AG08395 (cell line): ENCODE measurements around the gene CST1.
"Not testable (repeated sequence)": the region's sequence is repeated elsewhere in the genome, so short reads cannot be mapped to it uniquely, and the experiment has no call there.

ENCODE experiments used
- DNase-seq: peaks from one replicate; pipeline ENCODE4 v3.0.0; 2012; ENCODE audit warnings: mixed read lengths, low spot score

Gene CST1

DNA sequence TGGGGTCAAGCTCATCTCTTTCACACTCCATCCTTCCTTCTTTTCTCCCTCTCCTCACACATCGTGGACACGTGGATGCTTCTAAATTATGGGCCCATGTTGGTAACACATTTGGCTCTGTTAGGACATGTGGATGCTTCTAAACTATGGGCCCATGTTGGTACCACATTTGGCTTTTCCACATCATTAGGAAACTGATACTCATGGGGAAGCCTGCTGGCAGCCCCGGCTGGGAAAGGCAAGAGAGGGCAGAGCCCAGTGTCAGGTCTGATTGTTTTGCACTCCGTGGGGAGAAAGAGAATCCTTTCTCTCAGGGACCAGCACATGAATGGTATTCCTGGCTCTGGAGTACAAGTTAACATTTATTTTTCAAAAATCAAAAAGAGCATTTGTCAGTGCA is 4.0 kb upstream of the CST1 start:
- no peak for DNase-seq

DNA sequence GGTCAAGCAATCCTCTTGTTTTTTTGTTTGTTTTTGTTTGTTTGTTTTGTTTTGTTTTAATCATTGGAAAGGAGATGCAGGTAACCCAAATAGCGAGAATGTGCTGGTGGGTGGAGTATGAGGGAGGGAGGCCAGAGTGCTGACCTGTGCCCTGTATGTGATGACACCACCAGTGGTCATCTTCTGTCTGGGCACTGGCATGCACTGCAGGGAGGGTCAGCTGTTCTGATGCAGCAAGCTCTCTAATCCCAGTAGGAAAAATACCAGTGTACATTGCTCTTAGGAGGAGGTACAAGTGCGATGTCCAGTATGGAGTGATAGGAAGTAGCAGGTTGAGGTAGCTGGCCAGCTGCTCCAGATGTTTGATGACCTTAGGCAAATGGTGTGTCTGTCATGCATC is 2.9 kb upstream of the CST1 start:
- no peak for DNase-seq

DNA sequence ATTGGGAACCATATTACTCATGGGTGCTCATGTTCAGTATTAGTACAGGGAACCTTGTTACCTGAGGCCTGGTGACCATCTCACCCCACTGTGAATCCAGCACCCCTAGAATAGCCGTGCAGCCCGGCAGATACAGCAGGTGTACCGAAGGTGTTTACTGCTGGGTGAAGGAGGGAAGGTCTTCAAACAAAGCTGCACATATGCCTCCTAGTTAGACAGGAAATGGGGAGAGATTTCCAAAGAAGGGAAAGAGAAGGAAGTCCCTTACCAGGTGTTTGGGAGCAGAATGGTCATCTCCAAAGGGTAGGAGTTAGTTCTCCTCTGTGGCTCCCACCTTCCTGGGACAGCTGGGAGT is 2.4 kb upstream of the CST1 start:
- DNase-seq, result no peak

DNA sequence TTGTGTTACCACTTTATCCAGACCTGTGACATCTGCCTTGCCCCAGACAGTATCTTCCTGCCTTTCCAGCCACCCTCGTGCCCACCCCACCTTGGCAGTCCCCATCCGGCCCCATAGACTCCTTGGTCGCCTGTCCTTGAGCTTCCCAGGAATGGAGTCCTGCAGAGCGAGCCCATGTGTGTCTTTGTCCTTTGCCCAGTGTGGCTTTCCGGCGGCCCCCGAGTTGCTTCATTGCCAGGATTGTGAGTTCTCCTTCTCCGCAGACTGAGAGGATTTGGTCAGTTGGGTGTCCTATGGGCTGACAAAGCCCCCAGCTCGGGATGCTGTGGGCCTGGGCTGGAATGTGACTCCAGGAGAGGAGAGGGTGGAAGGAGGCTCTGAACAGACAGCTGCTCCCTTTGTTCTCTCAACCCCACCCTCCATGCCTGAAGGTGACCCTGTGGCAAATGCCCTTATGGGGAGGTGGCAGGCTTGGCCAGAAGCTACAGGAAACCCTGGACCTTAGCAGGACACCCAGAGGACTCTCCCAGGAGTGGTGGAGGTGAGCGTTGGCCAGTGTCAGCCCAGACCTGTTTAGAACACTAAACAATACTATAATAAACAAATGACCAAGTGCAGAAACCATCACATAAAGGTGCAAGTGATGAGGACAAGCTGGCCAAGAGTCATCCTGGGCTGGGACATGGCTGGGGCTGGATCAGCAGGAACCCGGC is 1.9 kb upstream of the CST1 start:
- no peak for DNase-seq

DNA sequence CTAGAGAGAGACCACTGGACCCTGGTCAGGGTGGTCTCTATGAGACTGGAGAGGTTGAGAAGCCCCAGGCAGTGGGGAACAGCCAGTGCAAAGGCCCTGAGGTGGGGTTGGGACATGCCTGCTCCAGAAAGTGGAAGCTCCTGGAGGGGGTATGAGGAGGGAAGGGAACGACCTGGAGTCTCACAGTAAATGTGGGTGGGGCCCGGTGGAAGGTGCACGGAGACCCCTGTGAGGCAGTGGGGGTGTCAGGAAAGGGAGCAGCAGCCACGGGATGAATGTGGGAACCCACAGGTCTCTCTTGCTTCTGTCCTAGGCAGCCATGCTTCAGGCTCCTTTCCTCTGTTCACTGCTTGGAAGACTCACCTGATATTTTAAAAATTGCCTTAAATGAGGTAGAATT is 1.3 kb upstream of the CST1 start:
- DNase-seq, result no peak

DNA sequence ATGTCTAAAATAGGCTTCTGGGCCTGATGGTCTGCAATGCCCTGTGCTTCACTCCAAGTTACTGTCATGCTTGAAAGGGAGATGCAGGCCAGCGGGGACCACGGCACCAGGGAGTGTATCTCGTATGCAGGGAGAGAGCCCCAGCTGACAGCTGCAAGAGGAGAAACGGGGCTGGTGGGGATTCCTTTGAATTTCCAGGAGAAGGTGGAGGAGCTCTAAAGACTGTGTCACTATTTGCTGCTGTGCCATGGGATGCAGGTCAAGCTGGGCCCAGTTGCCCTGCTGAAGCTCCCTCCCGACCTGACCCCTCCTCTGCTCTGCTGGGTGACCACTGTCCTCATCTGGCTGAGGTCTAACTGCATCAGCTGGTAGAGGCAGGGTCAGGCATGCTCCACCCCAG is 989 bp downstream of the CST1 start:
- DNase-seq, result no peak

DNA sequence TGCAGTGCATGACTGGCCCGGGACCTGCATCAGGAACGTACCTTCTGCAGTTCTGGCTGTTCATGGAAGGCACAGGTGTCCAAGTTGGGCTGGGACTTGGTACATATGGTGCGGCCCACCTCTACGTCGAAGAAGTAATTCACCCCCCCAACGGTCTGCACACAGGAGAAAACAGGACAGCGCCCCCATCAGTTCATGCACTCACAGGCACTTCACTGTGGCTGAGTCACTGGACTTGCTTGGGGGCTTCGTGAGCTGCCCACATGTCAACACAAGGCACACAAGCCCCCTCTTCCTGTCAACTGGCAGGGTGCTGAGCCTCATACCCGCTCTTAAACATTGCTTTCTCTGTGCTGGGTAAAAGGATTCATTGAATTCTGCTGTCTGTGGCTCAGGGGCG is 1.8 kb downstream of the CST1 start:
- DNase-seq, result not testable (repeated sequence)

DNA sequence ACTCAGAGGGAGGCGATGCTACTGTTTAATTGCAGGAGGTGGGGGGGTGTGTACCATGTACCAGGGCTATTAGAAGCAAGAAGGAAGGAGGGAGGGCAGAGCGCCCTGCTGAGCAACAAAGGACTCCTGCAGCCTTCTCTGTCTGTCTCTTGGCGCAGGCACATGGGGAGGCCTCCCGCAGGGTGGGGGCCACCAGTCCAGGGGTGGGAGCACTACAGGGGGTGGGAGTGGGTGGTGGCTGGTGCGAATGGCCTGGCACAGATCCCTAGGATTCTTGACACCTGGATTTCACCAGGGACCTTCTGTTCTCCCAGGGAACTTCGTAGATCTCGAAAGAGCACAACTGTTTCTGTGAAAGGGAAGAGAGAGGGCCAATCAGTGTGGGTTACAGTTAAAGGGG is 3.2 kb downstream of the CST1 start:
- DNase-seq, result not testable (repeated sequence)

DNA sequence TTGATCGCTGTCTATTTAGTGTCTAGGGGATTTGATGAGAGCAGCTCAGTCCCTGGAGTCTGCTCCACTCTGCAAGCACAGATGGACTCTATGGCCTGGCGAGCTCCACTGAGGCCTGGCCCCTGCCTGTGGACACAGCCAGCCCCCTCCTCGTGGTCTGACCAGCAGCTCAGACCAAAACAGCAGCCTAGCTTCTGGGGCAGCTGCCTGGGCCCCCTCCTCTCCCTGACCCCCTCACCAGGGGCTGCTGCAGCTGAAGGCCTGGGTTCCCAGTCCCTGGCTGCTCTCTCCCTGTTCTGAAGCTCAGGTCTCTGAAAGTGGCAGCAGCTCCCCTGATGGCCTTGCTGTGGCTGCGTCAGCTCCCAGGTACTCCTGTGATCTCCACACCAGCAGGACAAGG is 3.6 kb downstream of the CST1 start:
- DNase-seq, result not testable (repeated sequence)

DNA sequence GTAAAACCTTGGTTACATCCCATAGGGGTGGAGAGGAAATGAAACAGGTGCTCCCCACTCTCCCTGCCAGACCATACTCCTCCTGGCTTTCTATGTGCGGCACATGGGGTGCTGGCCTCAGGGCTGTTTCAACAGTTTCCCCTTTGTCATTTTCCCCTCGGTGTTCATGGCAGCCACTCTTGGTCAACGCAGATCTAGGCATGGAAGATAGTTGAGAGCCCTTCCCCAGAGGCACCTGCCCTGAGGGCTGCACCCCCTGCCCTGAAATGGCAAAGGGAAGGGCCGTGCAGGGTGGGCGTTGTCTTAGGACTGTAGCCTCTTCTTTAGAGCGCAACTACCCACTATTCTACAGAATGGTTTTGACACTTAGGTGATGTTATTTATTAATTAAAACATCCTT is 4.4 kb downstream of the CST1 start:
- DNase-seq, result no peak

DNA sequence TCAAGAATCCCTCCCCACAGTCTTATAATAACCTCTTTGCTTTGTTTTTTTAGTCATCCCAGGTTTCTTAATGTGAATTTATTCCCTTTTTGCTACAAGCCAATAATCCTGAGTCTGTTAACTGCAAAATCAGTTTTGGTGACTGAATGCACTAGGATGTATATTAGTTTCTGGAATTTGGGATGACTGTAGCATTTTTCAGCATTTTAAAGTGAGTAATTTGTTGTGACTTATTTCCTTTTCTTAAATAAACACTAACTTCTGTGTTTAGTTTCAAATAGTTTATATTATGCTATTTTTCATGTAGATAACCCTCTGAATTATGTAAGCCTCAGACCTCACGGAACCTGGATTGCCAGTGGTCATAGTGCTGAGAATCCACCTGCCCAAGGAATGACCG is 5.5 kb downstream of the CST1 start:
- DNase-seq, result no peak

DNA sequence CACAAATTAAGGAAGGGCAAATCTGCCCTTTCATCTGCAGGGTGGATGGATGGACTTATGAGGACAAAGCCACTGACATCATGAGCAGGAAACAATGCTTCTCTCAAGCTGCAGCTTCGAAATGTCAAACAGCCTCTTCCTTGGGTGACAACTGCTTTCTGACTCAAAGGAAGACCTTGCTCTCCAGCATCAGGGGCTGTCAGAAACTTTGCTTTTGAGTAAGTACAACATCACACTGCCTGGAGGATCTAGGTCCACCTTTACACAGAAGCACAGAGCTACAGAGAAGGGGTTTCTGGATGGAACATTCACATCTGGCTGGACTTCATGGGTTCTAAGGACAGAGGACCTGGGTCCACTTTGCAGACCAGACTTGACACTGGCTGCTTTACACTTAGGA is 5.9 kb downstream of the CST1 start:
- DNase-seq, result no peak

DNA sequence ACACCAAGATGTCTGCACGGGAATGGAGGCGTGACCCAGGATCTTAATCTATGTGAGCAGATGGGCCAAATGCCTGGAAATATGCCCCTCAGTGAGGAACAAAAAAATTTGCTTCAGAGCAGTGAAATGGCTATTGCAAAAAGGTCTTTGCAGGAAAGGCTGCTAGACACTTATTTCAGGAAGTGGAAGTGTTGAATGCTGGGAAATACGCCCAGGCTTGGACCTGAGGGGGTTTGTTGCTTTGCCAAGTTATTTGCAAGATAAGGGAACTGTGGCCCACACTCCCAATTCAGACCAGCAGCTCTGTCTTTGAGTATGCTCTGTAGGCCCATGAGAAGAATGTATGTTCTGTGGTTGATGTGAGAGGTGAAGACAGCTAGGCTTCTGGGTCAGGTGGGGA is 15.3 kb downstream of the CST1 start:
- DNase-seq, result not testable (repeated sequence)

DNA sequence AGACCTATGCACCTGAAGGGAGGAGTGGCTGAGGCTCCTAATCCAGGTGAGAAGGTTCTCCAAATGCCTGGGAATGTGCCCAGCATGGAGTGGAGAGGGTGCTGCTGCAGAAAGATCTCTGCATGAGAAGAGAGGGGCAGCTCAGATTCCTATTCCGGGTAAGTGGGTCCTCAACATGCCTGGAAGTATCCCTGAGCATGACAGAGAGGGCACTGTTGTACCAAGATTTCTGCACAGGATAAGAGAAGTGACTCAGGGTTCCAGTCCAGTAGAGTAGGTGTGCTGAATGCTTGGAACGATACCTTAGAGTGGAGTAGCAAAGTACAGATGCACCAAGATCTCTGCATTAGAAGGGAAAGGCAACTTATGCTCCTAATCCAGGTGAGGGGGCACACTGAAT is 15.8 kb downstream of the CST1 start:
- not testable (repeated sequence) for DNase-seq

DNA sequence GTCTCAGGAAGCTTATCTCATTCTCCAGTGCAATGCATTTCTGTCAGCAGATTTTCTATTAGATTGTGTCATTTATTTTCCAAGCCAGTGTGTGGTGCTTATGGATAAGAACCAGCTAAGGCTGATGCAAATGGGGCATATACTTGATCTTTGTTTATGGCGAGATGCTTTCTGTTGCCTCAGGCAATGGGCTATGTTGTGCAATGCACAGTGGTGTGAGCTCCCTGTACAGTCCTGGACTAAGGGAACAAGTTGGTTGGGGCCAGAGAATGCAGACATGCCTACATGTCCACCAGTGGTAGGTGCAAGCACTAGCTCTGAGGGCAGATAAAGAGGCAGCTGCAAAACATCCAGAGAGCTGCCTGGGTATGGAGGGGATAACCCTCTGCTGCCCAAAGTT is 16.3 kb downstream of the CST1 start:
- not testable (repeated sequence) for DNase-seq

DNA sequence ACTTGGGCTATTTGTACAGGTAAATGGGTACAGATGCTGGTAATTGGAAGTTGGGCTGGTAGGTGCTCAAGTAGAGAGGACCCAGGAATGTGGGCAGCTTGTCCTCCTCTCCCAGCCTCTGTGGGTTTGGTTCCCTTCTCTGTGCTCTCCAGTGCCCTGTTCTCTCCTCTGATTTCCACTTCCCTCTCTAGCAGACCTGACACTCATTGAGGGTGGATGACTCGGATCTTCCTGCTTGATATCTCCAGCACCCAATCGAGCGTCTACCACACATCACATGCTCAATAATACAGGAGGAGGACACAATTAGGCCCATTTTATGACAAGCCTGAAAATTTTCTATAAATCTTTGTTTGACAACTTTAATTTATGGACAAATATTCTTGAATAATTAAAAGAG is 23.7 kb downstream of the CST1 start:
- DNase-seq, result no peak

DNA sequence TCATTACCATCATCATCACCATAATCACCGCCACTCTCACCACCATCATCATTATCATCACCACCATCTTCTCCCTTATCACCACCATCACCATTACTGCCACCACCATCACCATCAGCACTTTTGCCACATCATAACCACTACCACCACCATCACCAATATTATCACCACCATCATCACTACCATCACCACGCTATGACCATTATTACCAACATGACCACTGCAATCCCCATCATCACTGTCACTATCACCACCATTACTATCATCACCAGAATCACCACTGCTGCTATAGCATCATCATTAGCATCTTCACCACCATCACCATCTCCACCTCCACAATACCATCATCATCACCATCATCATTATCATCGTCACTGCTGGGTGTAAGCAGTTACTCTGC is 25.6 kb downstream of the CST1 start:
- no peak for DNase-seq

DNA sequence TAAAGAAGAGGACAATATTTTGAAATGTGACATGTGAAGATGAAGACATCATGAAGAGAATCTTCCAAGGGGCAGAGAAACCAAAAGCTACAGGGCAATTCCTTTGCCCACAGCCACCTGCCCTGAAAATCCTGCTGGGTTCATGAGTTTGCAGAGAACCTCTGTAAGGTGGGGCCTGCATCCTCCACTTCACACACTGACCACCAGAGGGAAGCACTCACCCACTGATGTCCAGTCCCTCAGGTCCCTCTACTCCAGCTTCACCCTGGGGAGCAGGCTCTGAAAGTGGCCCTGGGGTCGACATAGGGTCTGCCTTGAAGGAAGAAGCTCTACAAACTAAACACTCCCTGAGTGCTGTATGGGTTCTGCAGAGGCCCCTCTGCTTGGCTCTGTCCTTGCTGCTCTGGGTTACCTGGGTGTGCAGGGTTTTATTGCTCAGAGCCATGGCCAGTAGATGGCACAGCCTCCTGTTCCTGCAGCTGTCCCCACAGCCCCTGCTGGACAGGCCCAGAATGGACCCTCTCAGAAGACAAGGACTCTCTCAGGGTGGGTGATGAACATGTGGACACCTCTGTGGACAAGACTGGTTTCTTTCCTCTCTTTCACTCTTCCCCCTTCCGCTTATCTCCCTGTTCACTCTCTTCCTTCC is 27.0 kb downstream of the CST1 start:
- DNase-seq, result not testable (repeated sequence)

DNA sequence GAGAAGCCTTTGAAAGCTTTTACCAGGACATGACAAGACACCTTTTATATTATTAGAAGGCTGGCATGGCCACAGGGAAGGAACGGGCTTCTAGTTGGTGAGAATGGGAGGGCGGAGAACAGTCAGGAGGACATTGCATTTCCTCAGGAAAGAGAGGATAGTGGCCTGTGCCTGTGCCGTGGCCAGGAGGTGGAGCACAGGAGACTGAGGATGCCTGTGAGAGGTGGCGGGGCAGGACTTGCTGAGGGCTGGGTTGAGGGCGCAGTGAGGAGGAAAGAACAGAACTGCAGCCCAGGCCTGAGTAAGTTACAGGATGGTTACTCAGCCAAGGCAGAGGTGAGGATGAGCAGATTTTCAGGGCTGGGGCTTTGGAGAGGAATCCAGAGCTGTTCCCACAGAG is 27.9 kb downstream of the CST1 start:
- not testable (repeated sequence) for DNase-seq

DNA sequence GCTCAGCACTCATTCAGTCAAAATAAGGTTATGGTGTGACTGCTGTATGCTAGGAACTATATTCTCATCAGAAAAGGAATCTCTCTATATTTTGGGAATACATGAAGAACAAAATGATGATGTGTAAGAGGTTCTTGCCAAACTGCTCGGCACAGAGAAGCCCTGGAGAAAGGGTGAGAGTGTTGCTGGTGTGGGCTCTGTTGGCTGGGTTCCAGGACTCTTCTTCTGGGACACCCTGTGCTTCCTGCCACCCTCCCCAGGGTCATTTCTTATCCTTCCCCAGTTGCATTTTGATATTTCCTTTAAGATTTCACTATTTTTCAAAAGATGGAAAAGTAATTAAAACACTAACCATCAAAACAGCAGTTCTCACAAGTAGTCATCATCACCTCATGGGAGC is 28.8 kb downstream of the CST1 start:
- DNase-seq, result no peak

DNA sequence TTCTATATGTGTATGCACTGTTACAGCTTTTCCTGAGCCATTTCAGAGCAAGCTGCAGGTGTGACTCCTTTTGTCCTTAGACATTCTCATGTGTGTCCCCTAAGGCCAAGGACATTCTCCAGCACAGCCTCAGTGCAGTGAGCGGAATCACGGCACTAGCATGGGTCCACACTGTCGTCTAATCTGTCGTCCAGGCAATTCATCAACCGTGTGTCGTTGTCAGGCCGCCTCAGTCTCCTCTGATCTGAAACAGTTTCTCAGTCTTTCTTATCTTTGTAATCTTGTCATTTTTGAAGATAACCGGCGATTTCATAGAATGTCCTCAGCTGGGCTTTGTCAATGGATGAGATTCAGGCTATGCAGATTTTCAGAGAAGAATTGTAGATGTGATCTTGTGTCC is 31.4 kb downstream of the CST1 start:
- not testable (repeated sequence) for DNase-seq

DNA sequence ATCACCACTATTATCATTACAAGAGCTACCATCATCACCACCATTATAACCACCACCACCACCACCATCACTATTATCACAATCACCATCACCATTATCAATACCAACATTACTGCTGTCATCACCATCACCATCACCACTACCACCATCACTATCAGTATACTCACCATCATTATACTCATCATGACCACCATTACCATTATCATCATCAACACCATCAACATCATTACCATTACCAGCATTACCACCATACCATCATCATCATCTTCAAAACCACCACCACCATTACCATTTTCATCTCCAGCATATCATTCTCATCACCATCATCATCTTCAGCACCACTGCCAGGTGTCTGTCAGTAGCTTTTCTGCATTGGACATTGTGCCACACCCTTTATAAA is 39.0 kb downstream of the CST1 start:
- not testable (repeated sequence) for DNase-seq

DNA sequence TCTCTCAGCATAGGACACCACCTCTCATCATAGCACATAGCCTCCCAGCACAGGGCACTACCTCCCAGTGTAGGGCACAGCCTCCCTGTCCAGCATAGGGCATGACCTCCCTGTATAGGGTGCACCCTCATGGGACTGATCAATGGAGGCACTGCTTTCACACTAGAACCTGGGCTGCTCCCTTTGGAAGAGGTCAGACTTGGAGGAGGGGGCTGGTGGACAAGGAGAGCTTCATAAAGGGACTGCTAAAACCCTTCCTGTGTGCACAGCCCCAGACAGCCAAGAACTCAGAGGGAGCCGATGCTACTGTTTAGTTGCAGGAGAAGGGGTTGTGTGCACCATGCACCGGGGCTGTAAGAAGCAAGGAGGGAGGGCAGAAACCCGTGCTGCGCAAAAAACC is 40.0 kb downstream of the CST1 start:
- no peak for DNase-seq

DNA sequence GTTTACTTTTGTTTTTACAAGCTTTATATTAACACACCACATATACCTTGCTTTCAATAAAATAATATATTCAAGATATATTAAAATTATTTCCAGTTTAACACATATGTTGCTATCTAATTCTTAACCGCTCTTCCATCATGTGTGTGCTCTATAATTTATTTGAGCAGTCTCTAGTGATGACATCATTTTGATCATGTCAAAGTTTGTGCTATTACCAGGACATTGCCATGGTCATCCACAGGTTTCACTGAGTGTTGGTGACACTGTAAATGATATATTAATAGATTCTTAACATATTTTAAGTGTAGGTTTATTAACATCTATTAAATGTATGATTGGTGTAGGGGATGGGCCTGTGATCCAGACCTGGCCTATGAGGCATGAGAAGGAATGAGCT is 44.8 kb downstream of the CST1 start:
- no peak for DNase-seq
